Natural killer cell (primary cell): ENCODE measurements around the gene GULP1. TPM values are rescaled to one million over a fixed set of nuclear protein-coding genes. Genes with fewer than 3 reads are reported as not detected.

Experiments used
- ATAC-seq, 3 donors: fragments of 150-1000 bp in 2 of 3; fragments of 200-7000 bp in 1 of 3; cut with Tn5 transposase; 1 replicate in 1 of 3; 2 replicates in 2 of 3; pipeline ENCODE4 v1.10.0; 2021; ENCODE audit warnings: mild to moderate bottlenecking in 2 of 3, moderate library complexity in 2 of 3
- DNase-seq, 2 donors: peaks; one replicate each; pipeline versions ENCODE4 v3.0.0 to v3.0.0-alpha.2; 2013 to 2021; ENCODE audit warnings: mixed read lengths in 1 of 2
- H3K27ac ChIP-seq: one replicate; pipeline ENCODE4 v1.5.1; 2013; ENCODE audit warnings: mild to moderate bottlenecking, low read length
- H3K27me3 ChIP-seq: one replicate; pipeline ENCODE4 v1.6.1; 2013; ENCODE audit warnings: low read length; ENCODE audit not compliant: control insufficient read depth, insufficient read depth
- H3K36me3 ChIP-seq: one replicate; pipeline ENCODE4 v1.6.1; 2013; ENCODE audit warnings: low read length; ENCODE audit not compliant: control insufficient read depth, insufficient read depth
- H3K4me1 ChIP-seq: one replicate; pipeline ENCODE4 v1.6.1; 2013; ENCODE audit warnings: low read length; ENCODE audit not compliant: control insufficient read depth, insufficient read depth
- H3K4me3 ChIP-seq: one replicate; pipeline ENCODE4 v1.5.1; 2013; ENCODE audit warnings: low read length
- H3K9me3 ChIP-seq: one replicate; pipeline ENCODE4 v1.6.1; 2013; ENCODE audit warnings: low read length; ENCODE audit not compliant: control insufficient read depth, insufficient read depth
- H3K27ac Mint-ChIP-seq, 2 donors: one replicate each; pipeline ENCODE4 v1.8.0; 2022; ENCODE audit warnings: mild to moderate bottlenecking in 2 of 2, mixed read lengths in 2 of 2, moderate library complexity in 1 of 2
- H3K27me3 Mint-ChIP-seq, 2 donors: one replicate each; pipeline ENCODE4 v1.8.0; 2022; ENCODE audit warnings: low read depth in 2 of 2, mixed read lengths in 2 of 2
- H3K36me3 Mint-ChIP-seq: one replicate; pipeline ENCODE4 v1.8.0; 2022; ENCODE audit warnings: mixed read lengths
- H3K4me1 Mint-ChIP-seq, 2 donors: one replicate each; pipeline ENCODE4 v1.8.0; 2022; ENCODE audit warnings: mixed read lengths in 2 of 2
- H3K4me3 Mint-ChIP-seq: one replicate; pipeline ENCODE4 v1.8.0; 2022; ENCODE audit warnings: mild to moderate bottlenecking, moderate library complexity, mixed read lengths
- H3K9me3 Mint-ChIP-seq, 2 donors: one replicate each; pipeline ENCODE4 v1.8.0; 2022; ENCODE audit warnings: mixed read lengths in 2 of 2
- CTCF ChIP-seq: fragments of 200-600 bp; IDR thresholded peaks from one replicate; pipeline ENCODE4 v1.8.0; 2022; ENCODE audit warnings: antibody characterized with exemption
- WGBS: methylation state at CpG from one replicate; pipeline ENCODE4 v1.1.7; 2013; ENCODE audit warnings: missing lambda C conversion rate; ENCODE audit not compliant: insufficient coverage; 5-methylcytosine and 5-hydroxymethylcytosine counted together
- intact Hi-C: fragments of 100-400 bp; cut with micrococcal nuclease; formaldehyde crosslinking; loops from one replicate; pipeline ENCODE4 v1.14.2; 2022
- total RNA-seq, 4 donors: library from RNA; stranded (reverse); fragments of 120-200 nt in 1 of 4; gene quantifications; one replicate each; pipeline versions ENCODE4 v1.2.3 to v1.2.4, GENCODE V29; 2013 to 2022

The GULP1 gene
- total RNA-seq, 3 donors from 2014 or later (not counting 1 experiment from before 2014, with no cell fraction given), result not detected

- H3K9me3 Mint-ChIP-seq, result peaks cover 15 to 18% of the 10 kb centered on the region in 2 donors
- DNase-seq, result no peak
- intact Hi-C loops, result no loop called here
- Histone ChIP-seq H3K9me3 (peaks cover 7% of the 10 kb centered on the region), H3K36me3 (no peaks in the 10 kb centered on the region), H3K27me3 (no peaks in the 10 kb centered on the region), H3K4me3 (no peak overlapping the region), H3K27ac (no peak overlapping the region), H3K4me1 (no peaks in the 10 kb centered on the region)
- H3K27ac Mint-ChIP-seq, result no peak overlapping the region
- 83% methylated on average over 5 of the region's 5 CpGs for WGBS
- no peaks in the 10 kb centered on the region for H3K4me1 Mint-ChIP-seq
- no peak for ATAC-seq
- H3K36me3 Mint-ChIP-seq, result peaks cover 8% of the 10 kb centered on the region
- H3K4me3 Mint-ChIP-seq, result no peak overlapping the region
- no peaks in the 10 kb centered on the region for H3K27me3 Mint-ChIP-seq
- TF ChIP-seq CTCF, result no peak
Observed at GRCh38 chr2:188410504-188411235, 119.0 kb downstream of the GULP1 start.

- H3K4me3 Mint-ChIP-seq, result no peak overlapping the region
- Histone ChIP-seq H3K27me3 (no peaks in the 10 kb centered on the region), H3K4me1 (no peaks in the 10 kb centered on the region), H3K4me3 (no peak overlapping the region), H3K9me3 (peaks cover 7% of the 10 kb centered on the region), H3K27ac (no peak overlapping the region), H3K36me3 (no peaks in the 10 kb centered on the region)
- intact Hi-C loops, result no loop called here
- no peaks in the 10 kb centered on the region for H3K4me1 Mint-ChIP-seq
- DNase-seq, result no peak
- TF ChIP-seq CTCF, result no peak
- no peak overlapping the region for H3K27ac Mint-ChIP-seq
- H3K36me3 Mint-ChIP-seq, result no peaks in the 10 kb centered on the region
- peaks cover 12 to 18% of the 10 kb centered on the region in 2 donors for H3K9me3 Mint-ChIP-seq
- no peak for ATAC-seq
- no peaks in the 10 kb centered on the region for H3K27me3 Mint-ChIP-seq
- WGBS, result 100% methylated on average over 1 of the region's 6 CpGs
Observed at GRCh38 chr2:188412190-188412589, 120.5 kb downstream of the GULP1 start.

DNA sequence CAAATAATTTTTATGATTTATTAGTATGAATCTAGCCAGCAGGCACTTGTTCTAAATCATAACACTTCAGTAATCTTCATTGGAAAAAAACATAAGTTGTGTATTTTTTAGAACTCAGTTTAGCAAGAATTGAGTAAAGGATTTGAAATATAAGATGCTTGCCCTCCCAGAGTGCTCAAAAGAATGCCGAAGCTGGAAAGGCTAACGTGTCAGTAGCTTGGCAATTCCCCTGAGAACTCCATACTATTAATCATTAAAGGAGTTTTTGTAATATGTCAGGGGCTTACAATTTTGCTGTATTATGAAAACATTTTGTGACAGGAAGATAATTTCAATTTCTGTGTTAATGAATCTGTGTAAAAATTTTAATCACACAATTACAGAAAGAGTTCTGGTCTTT lies 122.7 kb downstream of the GULP1 start:
- no peak for TF ChIP-seq CTCF
- Mint-ChIP-seq H3K27ac (no peak overlapping the region), H3K36me3 (no peaks in the 10 kb centered on the region), H3K27me3 (no peaks in the 10 kb centered on the region), H3K4me3 (no peak overlapping the region), H3K4me1 (no peaks in the 10 kb centered on the region), H3K9me3 (peaks cover 9% of the 10 kb centered on the region in 2 donors)
- H3K36me3 ChIP-seq, result no peaks in the 10 kb centered on the region
- DNase-seq (no peak), ATAC-seq (no peak)
- 100% methylated on average over 1 of the region's 2 CpGs for WGBS
- no peaks in the 10 kb centered on the region for H3K4me1 ChIP-seq
- no peak overlapping the region for H3K27ac ChIP-seq
- H3K27me3 ChIP-seq, result no peaks in the 10 kb centered on the region
- peaks cover 4% of the 10 kb centered on the region for H3K9me3 ChIP-seq
- intact Hi-C loops, result no loop called here
- no peak overlapping the region for H3K4me3 ChIP-seq
